ENCODE data around the gene IFIT3. TPM values are rescaled to one million over a fixed set of nuclear protein-coding genes. Genes with fewer than 3 reads are reported as not detected.
A peak's percentile ranks its signal among the peaks of the same experiment; 100 is the strongest.

Gene IFIT3
- total RNA-seq, 2 donors from 2014 or later, result 0.42 TPM; not detected in 1

DNA sequence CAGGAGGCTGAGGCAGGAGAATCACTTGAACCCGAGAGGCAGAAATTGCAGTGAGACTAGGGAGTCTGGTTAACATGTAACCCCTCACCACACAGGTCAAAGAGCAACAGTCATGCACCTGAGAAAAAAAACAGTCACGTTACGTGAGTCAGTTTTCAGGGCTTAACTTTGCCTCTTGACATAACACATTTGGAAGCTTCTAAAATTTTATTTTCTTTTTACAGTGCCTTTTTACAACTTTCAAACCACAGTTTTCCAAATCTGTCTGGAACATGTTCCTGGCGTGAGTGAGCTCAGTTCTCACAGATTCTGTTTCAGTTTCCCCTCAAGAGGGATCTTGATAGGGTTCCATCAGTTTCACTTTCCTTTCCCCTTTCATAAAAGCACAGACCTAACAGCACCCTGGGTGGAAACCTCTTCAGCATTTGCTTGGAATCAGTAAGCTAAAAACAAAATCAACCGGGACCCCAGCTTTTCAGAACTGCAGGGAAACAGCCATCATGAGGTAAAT is 4.4 kb downstream of the IFIT3 start:
- Mint-ChIP-seq H3K27ac (peak overlapping the region; percentile 97), H3K4me1 (peaks cover 55% of the 10 kb centered on the region), H3K9me3 (no peaks in the 10 kb centered on the region), H3K36me3 (ENCODE audit: low read depth) (no peaks in the 10 kb centered on the region), H3K4me3 (no peak overlapping the region), H3K27me3 (ENCODE audit: insufficient read depth) (no peaks in the 10 kb centered on the region)
- H3K36me3 ChIP-seq (ENCODE audit: control insufficient read depth, insufficient read depth, low read length), result no peaks in the 10 kb centered on the region
- H3K4me1 ChIP-seq (ENCODE audit: control insufficient read depth, insufficient read depth, low read length), result peaks cover 25% of the 10 kb centered on the region
- no peak overlapping the region for H3K9ac ChIP-seq (ENCODE audit: extremely low read depth, low read length, poor library complexity, severe bottlenecking)
- H3K4me3 ChIP-seq (ENCODE audit: low read length), result no peak overlapping the region
- 82 to 86% methylated on average over 4 to 5 of the region's 5 CpGs for WGBS, 2 experiments (ENCODE audit: insufficient coverage in 1 of 2, insufficient read length in 1 of 2)
- H3K27ac ChIP-seq (ENCODE audit: low read depth, low read length), result no peak overlapping the region
- H3K27me3 ChIP-seq (ENCODE audit: control insufficient read depth, insufficient read depth, low read length, poor library complexity, severe bottlenecking), result no peaks in the 10 kb centered on the region
- no peak for DNase-seq
- H3K9me3 ChIP-seq (ENCODE audit: control insufficient read depth, low read length), result no peaks in the 10 kb centered on the region
- TF ChIP-seq, protein P1, sequence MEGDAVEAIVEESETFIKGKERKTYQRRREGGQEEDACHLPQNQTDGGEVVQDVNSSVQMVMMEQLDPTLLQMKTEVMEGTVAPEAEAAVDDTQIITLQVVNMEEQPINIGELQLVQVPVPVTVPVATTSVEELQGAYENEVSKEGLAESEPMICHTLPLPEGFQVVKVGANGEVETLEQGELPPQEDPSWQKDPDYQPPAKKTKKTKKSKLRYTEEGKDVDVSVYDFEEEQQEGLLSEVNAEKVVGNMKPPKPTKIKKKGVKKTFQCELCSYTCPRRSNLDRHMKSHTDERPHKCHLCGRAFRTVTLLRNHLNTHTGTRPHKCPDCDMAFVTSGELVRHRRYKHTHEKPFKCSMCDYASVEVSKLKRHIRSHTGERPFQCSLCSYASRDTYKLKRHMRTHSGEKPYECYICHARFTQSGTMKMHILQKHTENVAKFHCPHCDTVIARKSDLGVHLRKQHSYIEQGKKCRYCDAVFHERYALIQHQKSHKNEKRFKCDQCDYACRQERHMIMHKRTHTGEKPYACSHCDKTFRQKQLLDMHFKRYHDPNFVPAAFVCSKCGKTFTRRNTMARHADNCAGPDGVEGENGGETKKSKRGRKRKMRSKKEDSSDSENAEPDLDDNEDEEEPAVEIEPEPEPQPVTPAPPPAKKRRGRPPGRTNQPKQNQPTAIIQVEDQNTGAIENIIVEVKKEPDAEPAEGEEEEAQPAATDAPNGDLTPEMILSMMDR (conservative IDR thresholded peaks at IDR 0.05), result no peak

DNA sequence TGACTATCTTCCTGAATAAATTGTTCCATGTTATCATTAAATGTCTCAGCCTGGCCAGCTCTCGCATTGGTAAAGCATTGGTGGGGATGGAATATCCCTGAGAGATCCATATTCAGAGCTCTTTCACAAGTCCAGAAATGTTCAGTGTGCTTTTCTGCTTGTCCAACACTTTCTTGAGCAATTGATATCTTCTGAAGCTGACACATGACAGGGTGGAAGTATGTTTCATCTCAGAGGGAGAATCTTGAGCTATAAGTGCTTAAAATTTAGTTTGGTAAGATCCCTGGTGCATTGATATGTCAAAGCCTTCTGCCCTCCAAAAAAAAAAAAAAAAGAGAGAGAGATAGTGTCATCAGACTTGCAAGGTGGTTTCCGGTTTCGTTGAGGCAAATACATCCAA is 7.4 kb downstream of the IFIT3 start:
- no peaks in the 10 kb centered on the region for H3K36me3 ChIP-seq (ENCODE audit: control insufficient read depth, insufficient read depth, low read length)
- no peak overlapping the region for H3K4me3 ChIP-seq (ENCODE audit: low read length)
- no peaks in the 10 kb centered on the region for H3K27me3 ChIP-seq (ENCODE audit: control insufficient read depth, insufficient read depth, low read length, poor library complexity, severe bottlenecking)
- Mint-ChIP-seq H3K4me1 (peaks cover 32% of the 10 kb centered on the region), H3K27me3 (ENCODE audit: insufficient read depth) (no peaks in the 10 kb centered on the region), H3K27ac (no peak overlapping the region), H3K9me3 (no peaks in the 10 kb centered on the region), H3K36me3 (ENCODE audit: low read depth) (no peaks in the 10 kb centered on the region), H3K4me3 (no peak overlapping the region)
- TF ChIP-seq, protein P1 (conservative IDR thresholded peaks at IDR 0.05), result no peak
- no peak overlapping the region for H3K27ac ChIP-seq (ENCODE audit: low read depth, low read length)
- H3K9me3 ChIP-seq (ENCODE audit: control insufficient read depth, low read length), result no peaks in the 10 kb centered on the region
- WGBS, 2 experiments (ENCODE audit: insufficient coverage in 1 of 2, insufficient read length in 1 of 2), result 88 to 100% methylated on average over 1 to 3 of the region's 3 CpGs
- no peak overlapping the region for H3K9ac ChIP-seq (ENCODE audit: extremely low read depth, low read length, poor library complexity, severe bottlenecking)
- peaks cover 22% of the 10 kb centered on the region for H3K4me1 ChIP-seq (ENCODE audit: control insufficient read depth, insufficient read depth, low read length)
- DNase-seq, result no peak

DNA sequence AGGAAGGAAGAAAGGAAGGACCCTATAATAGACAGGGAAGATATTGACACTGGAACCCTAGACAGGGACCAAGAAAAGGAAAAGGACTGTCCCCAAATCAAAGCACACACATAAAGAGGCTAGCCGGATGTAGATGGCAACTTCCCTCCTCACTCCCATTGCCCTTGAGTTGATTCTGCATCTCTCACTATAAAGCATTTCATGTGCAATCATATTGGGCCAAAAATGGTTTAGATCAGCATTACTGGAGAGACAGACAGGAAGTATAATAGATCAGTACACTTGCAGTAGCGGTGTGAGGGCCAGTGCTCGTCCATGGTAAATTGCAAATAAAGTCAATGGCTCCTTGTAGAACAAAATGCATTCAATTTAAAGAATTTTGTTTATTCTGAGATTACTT is 8.4 kb downstream of the IFIT3 start:
- no peak overlapping the region for H3K9ac ChIP-seq (ENCODE audit: extremely low read depth, low read length, poor library complexity, severe bottlenecking)
- no peak overlapping the region for H3K4me3 ChIP-seq (ENCODE audit: low read length)
- H3K9me3 ChIP-seq (ENCODE audit: control insufficient read depth, low read length), result no peaks in the 10 kb centered on the region
- TF ChIP-seq, protein P1 (conservative IDR thresholded peaks at IDR 0.05), result no peak
- Mint-ChIP-seq H3K36me3 (ENCODE audit: low read depth) (no peaks in the 10 kb centered on the region), H3K27me3 (ENCODE audit: insufficient read depth) (no peaks in the 10 kb centered on the region), H3K4me3 (no peak overlapping the region), H3K27ac (no peak overlapping the region), H3K4me1 (peaks cover 25% of the 10 kb centered on the region), H3K9me3 (no peaks in the 10 kb centered on the region)
- DNase-seq, result no peak
- no peaks in the 10 kb centered on the region for H3K36me3 ChIP-seq (ENCODE audit: control insufficient read depth, insufficient read depth, low read length)
- H3K4me1 ChIP-seq (ENCODE audit: control insufficient read depth, insufficient read depth, low read length), result peaks cover 17% of the 10 kb centered on the region
- WGBS, 2 experiments (ENCODE audit: insufficient coverage in 1 of 2, insufficient read length in 1 of 2), result 89 to 100% methylated on average over 2 to 3 of the region's 3 CpGs
- no peak overlapping the region for H3K27ac ChIP-seq (ENCODE audit: low read depth, low read length)
- H3K27me3 ChIP-seq (ENCODE audit: control insufficient read depth, insufficient read depth, low read length, poor library complexity, severe bottlenecking), result no peaks in the 10 kb centered on the region
